ENCODE results near the gene WDFY3.
A peak's percentile ranks its signal among the peaks of the same experiment; 100 is the strongest.

Gene WDFY3

DNA sequence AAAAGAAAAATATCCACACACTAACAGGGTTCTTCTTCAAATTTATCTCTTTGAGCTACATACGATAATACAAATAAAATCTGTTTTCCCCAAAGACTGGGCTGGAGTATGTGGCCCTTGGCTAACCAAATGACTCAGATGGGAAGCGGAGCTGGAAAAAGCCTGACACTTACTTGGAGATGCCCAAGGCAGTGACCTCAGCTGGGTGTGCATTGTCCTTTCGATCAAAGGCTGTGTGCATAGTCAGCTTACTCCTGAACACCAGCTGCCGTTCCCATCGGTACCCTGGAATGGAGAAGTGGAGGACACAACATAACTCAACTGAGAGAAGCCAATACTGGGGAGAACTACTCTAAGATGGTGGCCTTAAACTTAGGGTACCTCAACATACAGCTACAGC is 288.5 kb downstream of the WDFY3 start:
- ATAC-seq: no peak
- TF ChIP-seq CSDC2 (CRISPR knock-in tag; IDR thresholded peaks at IDR 0.05) (no peak), BACH2 (CRISPR knock-in tag; IDR thresholded peaks at IDR 0.05; ENCODE audit: borderline replicate concordance) (no peak), ESRRG (CRISPR knock-in tag; IDR thresholded peaks at IDR 0.05) (no peak), OSR1 (CRISPR knock-in tag; IDR thresholded peaks at IDR 0.05) (no peak), ZC3H10 (CRISPR knock-in tag; IDR thresholded peaks at IDR 0.05) (no peak), ZNF565 (CRISPR knock-in tag; conservative IDR thresholded peaks at IDR 0.05; ENCODE audit: low read depth) (no peak), ZFP3 (CRISPR knock-in tag; IDR thresholded peaks at IDR 0.05) (no peak), PPARA (CRISPR knock-in tag; IDR thresholded peaks at IDR 0.05; ENCODE audit: borderline replicate concordance) (no peak), CSRNP3 (CRISPR knock-in tag; IDR thresholded peaks at IDR 0.05) (no peak), ZNF8 (CRISPR knock-in tag; IDR thresholded peaks at IDR 0.05) (no peak)
- TF ChIP-seq, protein P1, sequence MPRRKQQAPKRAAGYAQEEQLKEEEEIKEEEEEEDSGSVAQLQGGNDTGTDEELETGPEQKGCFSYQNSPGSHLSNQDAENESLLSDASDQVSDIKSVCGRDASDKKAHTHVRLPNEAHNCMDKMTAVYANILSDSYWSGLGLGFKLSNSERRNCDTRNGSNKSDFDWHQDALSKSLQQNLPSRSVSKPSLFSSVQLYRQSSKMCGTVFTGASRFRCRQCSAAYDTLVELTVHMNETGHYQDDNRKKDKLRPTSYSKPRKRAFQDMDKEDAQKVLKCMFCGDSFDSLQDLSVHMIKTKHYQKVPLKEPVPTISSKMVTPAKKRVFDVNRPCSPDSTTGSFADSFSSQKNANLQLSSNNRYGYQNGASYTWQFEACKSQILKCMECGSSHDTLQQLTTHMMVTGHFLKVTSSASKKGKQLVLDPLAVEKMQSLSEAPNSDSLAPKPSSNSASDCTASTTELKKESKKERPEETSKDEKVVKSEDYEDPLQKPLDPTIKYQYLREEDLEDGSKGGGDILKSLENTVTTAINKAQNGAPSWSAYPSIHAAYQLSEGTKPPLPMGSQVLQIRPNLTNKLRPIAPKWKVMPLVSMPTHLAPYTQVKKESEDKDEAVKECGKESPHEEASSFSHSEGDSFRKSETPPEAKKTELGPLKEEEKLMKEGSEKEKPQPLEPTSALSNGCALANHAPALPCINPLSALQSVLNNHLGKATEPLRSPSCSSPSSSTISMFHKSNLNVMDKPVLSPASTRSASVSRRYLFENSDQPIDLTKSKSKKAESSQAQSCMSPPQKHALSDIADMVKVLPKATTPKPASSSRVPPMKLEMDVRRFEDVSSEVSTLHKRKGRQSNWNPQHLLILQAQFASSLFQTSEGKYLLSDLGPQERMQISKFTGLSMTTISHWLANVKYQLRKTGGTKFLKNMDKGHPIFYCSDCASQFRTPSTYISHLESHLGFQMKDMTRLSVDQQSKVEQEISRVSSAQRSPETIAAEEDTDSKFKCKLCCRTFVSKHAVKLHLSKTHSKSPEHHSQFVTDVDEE (CRISPR knock-in tag; IDR thresholded peaks at IDR 0.05): no peak
- TF ChIP-seq, protein P2, sequence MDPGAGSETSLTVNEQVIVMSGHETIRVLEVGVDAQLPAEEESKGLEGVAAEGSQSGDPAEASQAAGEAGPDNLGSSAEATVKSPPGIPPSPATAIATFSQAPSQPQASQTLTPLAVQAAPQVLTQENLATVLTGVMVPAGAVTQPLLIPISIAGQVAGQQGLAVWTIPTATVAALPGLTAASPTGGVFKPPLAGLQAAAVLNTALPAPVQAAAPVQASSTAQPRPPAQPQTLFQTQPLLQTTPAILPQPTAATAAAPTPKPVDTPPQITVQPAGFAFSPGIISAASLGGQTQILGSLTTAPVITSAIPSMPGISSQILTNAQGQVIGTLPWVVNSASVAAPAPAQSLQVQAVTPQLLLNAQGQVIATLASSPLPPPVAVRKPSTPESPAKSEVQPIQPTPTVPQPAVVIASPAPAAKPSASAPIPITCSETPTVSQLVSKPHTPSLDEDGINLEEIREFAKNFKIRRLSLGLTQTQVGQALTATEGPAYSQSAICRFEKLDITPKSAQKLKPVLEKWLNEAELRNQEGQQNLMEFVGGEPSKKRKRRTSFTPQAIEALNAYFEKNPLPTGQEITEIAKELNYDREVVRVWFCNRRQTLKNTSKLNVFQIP (CRISPR knock-in tag; IDR thresholded peaks at IDR 0.05; ENCODE audit: borderline replicate concordance, low read depth): no peak

DNA sequence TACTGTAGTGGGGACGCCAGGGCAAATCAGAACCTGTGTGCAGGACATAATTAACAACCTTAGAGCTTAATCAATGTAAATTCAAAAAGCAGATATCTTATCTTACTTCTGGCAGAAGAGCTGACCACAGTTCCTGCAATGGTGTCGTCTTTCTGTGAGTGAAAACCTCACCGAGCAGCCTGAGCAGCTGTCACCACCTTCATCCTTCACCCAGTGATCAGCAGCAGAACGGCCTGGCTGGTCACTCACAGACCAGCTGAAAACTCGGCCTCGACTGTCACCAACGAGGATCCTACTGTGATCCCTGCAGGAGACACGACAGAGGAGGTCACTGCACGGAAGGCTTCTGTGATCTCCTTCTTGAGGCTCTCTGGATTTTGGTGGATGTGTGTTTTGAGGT is 289.4 kb downstream of the WDFY3 start:
- ATAC-seq: no peak
- TF ChIP-seq ZNF70 (CRISPR knock-in tag; IDR thresholded peaks at IDR 0.05) (no peak), CSRNP3 (CRISPR knock-in tag; IDR thresholded peaks at IDR 0.05) (no peak), ZNF8 (CRISPR knock-in tag; IDR thresholded peaks at IDR 0.05) (no peak), PPARA (CRISPR knock-in tag; IDR thresholded peaks at IDR 0.05; ENCODE audit: borderline replicate concordance) (no peak), CSDC2 (CRISPR knock-in tag; IDR thresholded peaks at IDR 0.05) (no peak), PATZ1 (CRISPR knock-in tag; IDR thresholded peaks at IDR 0.05; ENCODE audit: borderline replicate concordance) (no peak), ZFP30 (CRISPR knock-in tag; IDR thresholded peaks at IDR 0.05) (no peak)

- TF ChIP-seq ISL1 (CRISPR knock-in tag; IDR thresholded peaks at IDR 0.05): 0 out of 2 replicates have a peak, but pooled peaks have one; percentile 19
- no peak for TF ChIP-seq ZNF565 (CRISPR knock-in tag; conservative IDR thresholded peaks at IDR 0.05; ENCODE audit: low read depth)
These were observed 292.8 kb downstream of the WDFY3 start for GRCh38 chr4:84673475-84674240.

DNA sequence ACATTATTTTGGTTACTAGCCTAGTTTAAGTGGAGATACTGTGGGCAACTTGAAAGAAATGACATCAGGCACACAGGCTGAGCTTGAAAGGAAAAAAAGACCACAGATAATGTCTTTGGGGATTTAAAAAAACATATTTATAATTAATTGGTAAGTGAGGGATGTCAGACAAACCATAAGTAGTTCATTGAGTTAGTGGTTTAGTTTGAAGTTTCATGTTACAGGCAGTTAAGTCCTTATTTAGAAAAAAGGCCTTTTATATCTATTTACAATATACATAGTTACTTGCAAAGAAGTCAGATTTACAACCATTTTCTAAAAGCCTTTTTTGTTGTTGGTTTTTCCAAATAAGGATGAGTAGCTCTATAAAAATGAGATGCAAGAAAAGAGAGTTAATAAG is 294.3 kb downstream of the WDFY3 start:
- TF ChIP-seq ZNF565 (CRISPR knock-in tag; conservative IDR thresholded peaks at IDR 0.05; ENCODE audit: low read depth): no peak
- TF ChIP-seq ZC3H10 (CRISPR knock-in tag; IDR thresholded peaks at IDR 0.05): peak; percentile 88; the same call in 1 of the 2 replicates
- ATAC-seq: peak; percentile 61

More at GRCh38 chr4:84673475-84674240, 292.8 kb downstream of the WDFY3 start:
- peak; percentile 90 for ATAC-seq

All from SK-N-SH treated with all-trans-retinoic acid at 6 μM for 48 hours (cell line).